Measurements from ENCODE around the gene SFXN2.

DNA sequence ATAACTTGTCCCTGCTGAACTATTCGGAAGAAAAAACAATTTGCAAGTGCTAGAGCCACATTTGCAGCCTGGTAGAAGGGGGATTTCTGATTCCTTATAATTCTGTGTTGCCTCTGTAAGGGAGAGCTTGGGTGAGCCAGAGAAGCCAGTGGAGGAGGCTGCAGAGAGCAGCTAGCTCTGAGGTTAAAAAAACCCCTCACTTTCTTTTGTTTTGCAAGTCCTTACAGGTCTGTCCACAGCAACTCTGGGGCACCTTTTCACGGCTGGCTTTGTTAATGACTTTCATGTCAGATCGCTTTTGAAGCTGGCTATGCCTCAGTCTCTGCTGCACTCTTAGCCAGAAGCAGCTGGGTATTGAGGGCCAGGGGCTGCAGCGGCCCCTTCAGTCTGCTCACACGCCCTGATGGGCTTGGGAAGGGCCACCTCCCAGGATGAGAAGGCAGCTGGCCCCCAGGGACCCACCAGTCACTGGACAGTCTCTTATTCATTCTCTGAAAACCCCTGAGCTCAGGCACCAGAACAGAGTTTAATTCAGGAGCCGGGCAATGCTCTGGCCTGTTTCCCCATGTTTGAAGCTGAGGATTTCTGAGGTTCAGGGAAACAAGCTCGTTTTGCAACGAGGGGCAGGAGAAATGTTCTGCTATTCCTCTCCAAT lies 39.3 kb upstream of the SFXN2 start:
- TF ChIP-seq EP300 (IDR thresholded peaks at IDR 0.05) (no peak), POLR2A (IDR thresholded peaks at IDR 0.05) (no peak), POLR2AphosphoS5 (IDR thresholded peaks at IDR 0.05) (no peak)
- TF ChIP-seq, protein P1, sequence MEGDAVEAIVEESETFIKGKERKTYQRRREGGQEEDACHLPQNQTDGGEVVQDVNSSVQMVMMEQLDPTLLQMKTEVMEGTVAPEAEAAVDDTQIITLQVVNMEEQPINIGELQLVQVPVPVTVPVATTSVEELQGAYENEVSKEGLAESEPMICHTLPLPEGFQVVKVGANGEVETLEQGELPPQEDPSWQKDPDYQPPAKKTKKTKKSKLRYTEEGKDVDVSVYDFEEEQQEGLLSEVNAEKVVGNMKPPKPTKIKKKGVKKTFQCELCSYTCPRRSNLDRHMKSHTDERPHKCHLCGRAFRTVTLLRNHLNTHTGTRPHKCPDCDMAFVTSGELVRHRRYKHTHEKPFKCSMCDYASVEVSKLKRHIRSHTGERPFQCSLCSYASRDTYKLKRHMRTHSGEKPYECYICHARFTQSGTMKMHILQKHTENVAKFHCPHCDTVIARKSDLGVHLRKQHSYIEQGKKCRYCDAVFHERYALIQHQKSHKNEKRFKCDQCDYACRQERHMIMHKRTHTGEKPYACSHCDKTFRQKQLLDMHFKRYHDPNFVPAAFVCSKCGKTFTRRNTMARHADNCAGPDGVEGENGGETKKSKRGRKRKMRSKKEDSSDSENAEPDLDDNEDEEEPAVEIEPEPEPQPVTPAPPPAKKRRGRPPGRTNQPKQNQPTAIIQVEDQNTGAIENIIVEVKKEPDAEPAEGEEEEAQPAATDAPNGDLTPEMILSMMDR (IDR thresholded peaks at IDR 0.05) = no peak
